Islet precursor cell (in vitro differentiated cells): ENCODE results near the gene KIDINS220.
A peak's percentile ranks its signal among the peaks of the same experiment; 100 is the strongest.

Experiments used
- DNase-seq: peaks from one replicate; pipeline ENCODE4 v3.0.0-alpha.2; 2018

The KIDINS220 gene

GRCh38 chr2:8850845-8851487 is 13.6 kb upstream of the KIDINS220 start:
- DNase-seq: peak; percentile 22

- DNase-seq: no peak
Measured at GRCh38 chr2:8849327-8849726, 11.9 kb upstream of the KIDINS220 start.

GRCh38 chr2:8848328-8849100 is 11.1 kb upstream of the KIDINS220 start:
- no peak for DNase-seq

GRCh38 chr2:8847400-8847799 is 10.0 kb upstream of the KIDINS220 start:
- no peak for DNase-seq

GRCh38 chr2:8841932-8842331 is 4.5 kb upstream of the KIDINS220 start:
- no peak for DNase-seq

- no peak for DNase-seq
Measured at GRCh38 chr2:8840475-8841091, 3.2 kb upstream of the KIDINS220 start.

GRCh38 chr2:8839189-8839965 is 2.0 kb upstream of the KIDINS220 start:
- no peak for DNase-seq

- no peak for DNase-seq
Measured at GRCh38 chr2:8837795-8838140, 355 bp upstream of the KIDINS220 start.

GRCh38 chr2:8835279-8835678 is 2.1 kb downstream of the KIDINS220 start:
- DNase-seq: no peak

- DNase-seq: no peak
Measured at GRCh38 chr2:8833853-8834252, 3.6 kb downstream of the KIDINS220 start.

- DNase-seq: no peak
Measured at GRCh38 chr2:8831516-8831915, 5.9 kb downstream of the KIDINS220 start.

GRCh38 chr2:8827729-8828128 is 9.7 kb downstream of the KIDINS220 start:
- no peak for DNase-seq

- no peak for DNase-seq
Measured at GRCh38 chr2:8822218-8822617, 15.2 kb downstream of the KIDINS220 start.

GRCh38 chr2:8821276-8822217 is 15.9 kb downstream of the KIDINS220 start:
- DNase-seq: no peak

GRCh38 chr2:8819948-8820347 is 17.5 kb downstream of the KIDINS220 start:
- DNase-seq: no peak

GRCh38 chr2:8819194-8819593 is 18.2 kb downstream of the KIDINS220 start:
- DNase-seq: no peak

- no peak for DNase-seq
Measured at GRCh38 chr2:8817221-8817620, 20.2 kb downstream of the KIDINS220 start.

- no peak for DNase-seq
Measured at GRCh38 chr2:8806885-8807704, 30.3 kb downstream of the KIDINS220 start.

GRCh38 chr2:8805278-8806210 is 31.9 kb downstream of the KIDINS220 start:
- no peak for DNase-seq
